ENCODE results near the gene DLG2.

DNA sequence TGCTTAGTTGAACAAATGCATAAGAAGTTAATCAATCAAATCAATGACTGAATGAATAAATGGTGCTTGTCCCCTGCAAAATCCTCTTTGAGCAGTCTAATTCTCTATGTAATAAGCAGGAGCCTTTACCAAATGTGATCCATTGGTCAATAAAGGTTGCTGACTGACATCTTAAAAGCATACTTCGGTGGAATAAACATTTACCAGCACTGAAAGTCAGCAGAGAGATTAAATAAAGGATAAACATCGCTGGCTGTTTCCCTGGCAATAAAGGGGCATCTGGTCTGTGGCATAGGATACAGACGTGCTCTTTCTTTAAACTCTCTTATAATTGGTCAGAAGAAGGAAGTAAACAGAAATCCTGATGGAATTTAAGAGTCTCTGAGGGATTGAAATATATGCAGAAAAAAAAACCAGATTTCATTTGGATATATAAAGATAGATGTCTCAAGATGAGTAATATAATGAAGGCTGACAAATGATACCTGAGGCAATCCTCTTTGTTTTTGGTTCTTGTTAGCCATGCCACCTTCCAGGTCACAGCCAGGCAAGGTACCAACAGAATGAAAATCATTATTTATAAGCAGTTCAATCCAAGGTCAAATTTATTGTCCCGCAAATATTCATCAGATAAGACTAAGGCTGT lies 1762.6 kb downstream of the DLG2 start:
- TF ChIP-seq, protein P1, sequence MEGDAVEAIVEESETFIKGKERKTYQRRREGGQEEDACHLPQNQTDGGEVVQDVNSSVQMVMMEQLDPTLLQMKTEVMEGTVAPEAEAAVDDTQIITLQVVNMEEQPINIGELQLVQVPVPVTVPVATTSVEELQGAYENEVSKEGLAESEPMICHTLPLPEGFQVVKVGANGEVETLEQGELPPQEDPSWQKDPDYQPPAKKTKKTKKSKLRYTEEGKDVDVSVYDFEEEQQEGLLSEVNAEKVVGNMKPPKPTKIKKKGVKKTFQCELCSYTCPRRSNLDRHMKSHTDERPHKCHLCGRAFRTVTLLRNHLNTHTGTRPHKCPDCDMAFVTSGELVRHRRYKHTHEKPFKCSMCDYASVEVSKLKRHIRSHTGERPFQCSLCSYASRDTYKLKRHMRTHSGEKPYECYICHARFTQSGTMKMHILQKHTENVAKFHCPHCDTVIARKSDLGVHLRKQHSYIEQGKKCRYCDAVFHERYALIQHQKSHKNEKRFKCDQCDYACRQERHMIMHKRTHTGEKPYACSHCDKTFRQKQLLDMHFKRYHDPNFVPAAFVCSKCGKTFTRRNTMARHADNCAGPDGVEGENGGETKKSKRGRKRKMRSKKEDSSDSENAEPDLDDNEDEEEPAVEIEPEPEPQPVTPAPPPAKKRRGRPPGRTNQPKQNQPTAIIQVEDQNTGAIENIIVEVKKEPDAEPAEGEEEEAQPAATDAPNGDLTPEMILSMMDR (IDR thresholded peaks at IDR 0.05; ENCODE audit: extremely low read depth in 1 of 2, insufficient read depth in 1 of 2, low read depth in 1 of 2, low read length in 2 of 2) = no peak
- no peak for TF ChIP-seq POLR2A (IDR thresholded peaks at IDR 0.05; ENCODE audit: low read depth, low read length)
- TF ChIP-seq FOS (IDR thresholded peaks at IDR 0.05; ENCODE audit: borderline replicate concordance, insufficient read depth, low read length) = no peak
- no peak for TF ChIP-seq EZH2 (IDR thresholded peaks at IDR 0.05; ENCODE audit: borderline replicate concordance, low read depth, low read length, severe bottlenecking)
- TF ChIP-seq JUN (IDR thresholded peaks at IDR 0.05; ENCODE audit: borderline replicate concordance, insufficient read depth, insufficient read length, low read depth) = no peak
